Caco-2 (cell line): ENCODE measurements around the gene NUDT7. TPM values are rescaled to one million over a fixed set of nuclear protein-coding genes. Genes with fewer than 3 reads are reported as not detected.

Experiments
- BruUV-seq: library from RNA; stranded (reverse); fragments of 400-500 nt; replicated peaks from 2 replicates; lab custom pipeline; 2021; lab: Mats Ljungman, UMichigan
- CTCF ChIA-PET: fragments of 300-600 bp; sonication (Branson Sonifier 250); formaldehyde crosslinking; loops from one replicate; lab custom pipeline; 2022; ENCODE audit warnings: antibody characterized with exemption; lab: Charles Lee
- POLR2A ChIA-PET: fragments of 300-600 bp; sonication (Branson Sonifier 250); formaldehyde crosslinking; loops from one replicate; lab custom pipeline; 2022; ENCODE audit warnings: antibody characterized with exemption; lab: Charles Lee
- DNase-seq, 2 experiments: peaks; one replicate each; pipeline versions ENCODE4 v3.0.0 to v3.0.0-alpha.2; 2020 to 2022
- H3K27me3 ChIP-seq: replicated peaks from 2 replicates; pipeline ENCODE4 v1.6.0; 2011; ENCODE audit warnings: low read length; ENCODE audit not compliant: control insufficient read depth, insufficient read depth
- H3K36me3 ChIP-seq: 2 replicates; pipeline ENCODE4 v1.5.1; 2011; ENCODE audit warnings: low read length; ENCODE audit not compliant: control insufficient read depth, insufficient read depth
- H3K4me1 ChIP-seq: fragments of 250-450 bp; sonication (Bioruptor Pico); 2 replicates; pipeline ENCODE4 v1.5.1; 2020; ENCODE audit warnings: mild to moderate bottlenecking
- H3K4me3 ChIP-seq: 2 replicates; pipeline ENCODE4 v1.5.1; 2011; ENCODE audit warnings: low read depth, mild to moderate bottlenecking, control low read depth, low read length
- H3K9me3 ChIP-seq: fragments of 250-450 bp; sonication (Bioruptor Pico); 2 replicates; pipeline ENCODE4 v1.5.1; 2020; ENCODE audit warnings: mild to moderate bottlenecking, moderate library complexity
- H3K27ac Mint-ChIP-seq: one replicate; pipeline ENCODE4 v1.8.0; 2022; ENCODE audit warnings: mixed read lengths; ENCODE audit not compliant: unreplicated experiment
- H3K27me3 Mint-ChIP-seq: one replicate; pipeline ENCODE4 v1.8.0; 2022; ENCODE audit warnings: mixed read lengths; ENCODE audit not compliant: insufficient read depth, unreplicated experiment
- H3K36me3 Mint-ChIP-seq: one replicate; pipeline ENCODE4 v1.8.0; 2022; ENCODE audit warnings: mild to moderate bottlenecking, mixed read lengths; ENCODE audit not compliant: insufficient read depth, unreplicated experiment
- H3K4me1 Mint-ChIP-seq: one replicate; pipeline ENCODE4 v1.8.0; 2022; ENCODE audit warnings: low read depth, mixed read lengths; ENCODE audit not compliant: unreplicated experiment
- H3K4me3 Mint-ChIP-seq: one replicate; pipeline ENCODE4 v1.8.0; 2022; ENCODE audit warnings: mild to moderate bottlenecking, moderate library complexity, mixed read lengths; ENCODE audit not compliant: unreplicated experiment
- H3K9me3 Mint-ChIP-seq: one replicate; pipeline ENCODE4 v1.8.0; 2022; ENCODE audit warnings: mixed read lengths; ENCODE audit not compliant: unreplicated experiment
- intact Hi-C: fragments of 100-400 bp; cut with micrococcal nuclease; formaldehyde crosslinking; loops from one replicate; pipeline ENCODE4 v1.10.0; 2022; ENCODE audit not compliant: unreplicated experiment
- total RNA-seq: library from RNA; stranded (reverse); gene quantifications from 2 replicates; pipeline ENCODE4 v1.2.3, GENCODE V29; 2022
- TF ChIP-seq, protein P1 (sequence below), 2 experiments: fragments of 200-600 bp in 1 of 2; IDR thresholded peaks; 1 replicate in 1 of 2; 2 replicates in 1 of 2; pipeline versions ENCODE4 v1.5.1 to v1.8.0; 2011 to 2022; ENCODE audit warnings: antibody characterized with exemption in 1 of 2, control low read depth in 1 of 2, inconsistent platforms in 1 of 2, low read depth in 1 of 2, low read length in 1 of 2, mild to moderate bottlenecking in 1 of 2, moderate library complexity in 1 of 2; ENCODE audit not compliant: insufficient read depth in 1 of 2, severe bottlenecking in 1 of 2, unreplicated experiment in 1 of 2

Gene NUDT7
- total RNA-seq, 1 experiment from 2014 or later, result 6.9 TPM

DNA sequence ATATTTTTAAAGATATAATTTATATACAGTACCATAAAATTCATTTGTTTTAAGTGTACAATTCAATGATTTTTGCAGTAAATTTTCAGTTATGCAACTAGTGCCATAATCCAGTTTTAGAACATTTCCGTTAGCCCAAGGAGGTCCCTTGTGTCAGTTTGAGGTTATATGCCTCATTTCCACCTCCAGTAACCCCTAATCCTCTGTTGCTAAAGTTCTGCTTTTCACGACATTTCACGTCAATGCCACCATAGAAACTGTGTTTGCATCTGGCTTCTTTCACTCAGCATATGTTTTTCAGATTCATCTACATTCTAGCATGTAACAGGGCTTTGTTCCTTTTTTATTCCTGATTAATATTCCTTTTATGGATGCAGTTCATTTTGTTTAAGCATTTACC lies 42.4 kb upstream of the NUDT7 start:
- H3K9me3 Mint-ChIP-seq, result no peaks in the 10 kb centered on the region

DNA sequence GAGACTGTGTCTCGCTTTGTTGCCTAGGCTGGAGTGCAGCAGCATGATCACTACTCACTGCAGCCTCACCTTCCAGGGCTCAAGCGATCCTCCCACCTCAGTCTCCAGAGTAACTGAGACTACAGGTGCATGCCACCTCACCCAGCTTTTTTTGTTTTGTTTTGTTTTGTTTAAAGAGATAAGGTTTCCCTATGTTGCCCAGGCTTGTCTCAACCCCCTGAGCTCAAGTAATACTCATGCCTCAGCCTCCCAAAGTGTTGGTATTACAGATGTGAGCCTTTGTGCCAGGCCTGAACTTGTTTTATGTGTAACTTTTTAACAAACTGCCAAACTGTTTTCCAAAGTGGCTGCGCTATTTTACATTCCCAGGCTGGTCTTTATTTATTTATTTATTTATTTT lies 41.8 kb upstream of the NUDT7 start:
- Mint-ChIP-seq H3K9me3 (no peaks in the 10 kb centered on the region), H3K27me3 (peaks cover 15% of the 10 kb centered on the region), H3K27ac (no peak overlapping the region), H3K4me3 (no peak overlapping the region), H3K36me3 (no peaks in the 10 kb centered on the region), H3K4me1 (no peaks in the 10 kb centered on the region)
- intact Hi-C loops, result no loop called here
- Histone ChIP-seq H3K36me3 (no peaks in the 10 kb centered on the region), H3K27me3 (no peaks in the 10 kb centered on the region; the same call in none of the 2 replicates), H3K4me3 (no peak overlapping the region), H3K4me1 (peaks cover 4% of the 10 kb centered on the region; the same call in 1 of the 2 replicates), H3K9me3 (no peaks in the 10 kb centered on the region)
- ChIA-PET CTCF (no interaction called here), POLR2A (no interaction called here)
- DNase-seq, result no peak
- no TSS peak for BruUV-seq
- TF ChIP-seq, protein P1, sequence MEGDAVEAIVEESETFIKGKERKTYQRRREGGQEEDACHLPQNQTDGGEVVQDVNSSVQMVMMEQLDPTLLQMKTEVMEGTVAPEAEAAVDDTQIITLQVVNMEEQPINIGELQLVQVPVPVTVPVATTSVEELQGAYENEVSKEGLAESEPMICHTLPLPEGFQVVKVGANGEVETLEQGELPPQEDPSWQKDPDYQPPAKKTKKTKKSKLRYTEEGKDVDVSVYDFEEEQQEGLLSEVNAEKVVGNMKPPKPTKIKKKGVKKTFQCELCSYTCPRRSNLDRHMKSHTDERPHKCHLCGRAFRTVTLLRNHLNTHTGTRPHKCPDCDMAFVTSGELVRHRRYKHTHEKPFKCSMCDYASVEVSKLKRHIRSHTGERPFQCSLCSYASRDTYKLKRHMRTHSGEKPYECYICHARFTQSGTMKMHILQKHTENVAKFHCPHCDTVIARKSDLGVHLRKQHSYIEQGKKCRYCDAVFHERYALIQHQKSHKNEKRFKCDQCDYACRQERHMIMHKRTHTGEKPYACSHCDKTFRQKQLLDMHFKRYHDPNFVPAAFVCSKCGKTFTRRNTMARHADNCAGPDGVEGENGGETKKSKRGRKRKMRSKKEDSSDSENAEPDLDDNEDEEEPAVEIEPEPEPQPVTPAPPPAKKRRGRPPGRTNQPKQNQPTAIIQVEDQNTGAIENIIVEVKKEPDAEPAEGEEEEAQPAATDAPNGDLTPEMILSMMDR (IDR thresholded peaks at IDR 0.05; ENCODE audit: insufficient read depth in 1 of 2, low read depth in 1 of 2, low read length in 1 of 2, severe bottlenecking in 1 of 2, unreplicated experiment in 1 of 2), result no peak

More for the DNA sequence above, 42.4 kb upstream of the NUDT7 start:
- Mint-ChIP-seq H3K27ac (no peak overlapping the region), H3K27me3 (peaks cover 12% of the 10 kb centered on the region), H3K36me3 (no peaks in the 10 kb centered on the region), H3K4me3 (no peak overlapping the region), H3K4me1 (no peaks in the 10 kb centered on the region)
- DNase-seq, result no peak
- TF ChIP-seq, protein P1 (IDR thresholded peaks at IDR 0.05; ENCODE audit: insufficient read depth in 1 of 2, low read depth in 1 of 2, low read length in 1 of 2, severe bottlenecking in 1 of 2, unreplicated experiment in 1 of 2), result no peak
- H3K27me3 ChIP-seq, result no peaks in the 10 kb centered on the region; the same call in none of the 2 replicates
- no TSS peak for BruUV-seq
- no peaks in the 10 kb centered on the region for H3K36me3 ChIP-seq
- H3K9me3 ChIP-seq, result no peaks in the 10 kb centered on the region
- H3K4me3 ChIP-seq, result no peak overlapping the region
- ChIA-PET CTCF (no interaction called here), POLR2A (no interaction called here)
- intact Hi-C loops, result loop anchor here (5.0 kb wide), 3 partner anchors 82 to 272 kb away; no protein-coding TSS in a partner anchor
- H3K4me1 ChIP-seq, result peaks cover 4% of the 10 kb centered on the region; the same call in 1 of the 2 replicates

DNA sequence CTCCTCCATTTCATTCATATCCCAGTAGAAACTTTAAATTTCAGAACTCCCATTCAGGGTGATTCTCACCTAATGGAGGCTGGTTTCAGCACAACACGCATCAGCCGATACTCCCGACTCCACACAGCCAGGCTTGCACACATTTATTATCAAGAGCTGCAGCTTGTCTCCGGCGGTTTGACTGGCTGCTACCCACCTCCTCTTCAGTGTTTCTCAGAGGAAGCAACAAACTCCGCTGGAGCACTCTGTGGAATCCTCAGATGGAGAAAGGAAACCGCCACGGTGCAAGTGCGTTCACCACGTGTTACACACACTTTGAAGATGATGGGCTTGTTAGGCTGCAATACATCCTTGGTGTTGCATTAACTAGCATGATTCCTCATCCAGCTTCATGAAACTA lies 39.7 kb upstream of the NUDT7 start:
- Mint-ChIP-seq H3K36me3 (no peaks in the 10 kb centered on the region), H3K27ac (no peak overlapping the region), H3K4me1 (no peaks in the 10 kb centered on the region), H3K27me3 (peaks cover 22% of the 10 kb centered on the region), H3K4me3 (no peak overlapping the region), H3K9me3 (no peaks in the 10 kb centered on the region)
- H3K4me1 ChIP-seq, result no peaks in the 10 kb centered on the region
- H3K9me3 ChIP-seq, result no peaks in the 10 kb centered on the region
- no peak for DNase-seq
- POLR2A ChIA-PET, result no interaction called here
- no TSS peak for BruUV-seq
- CTCF ChIA-PET, result no interaction called here
- no peaks in the 10 kb centered on the region; the same call in 1 of the 2 replicates for H3K27me3 ChIP-seq
- no peaks in the 10 kb centered on the region for H3K36me3 ChIP-seq
- TF ChIP-seq, protein P1 (IDR thresholded peaks at IDR 0.05; ENCODE audit: insufficient read depth in 1 of 2, low read depth in 1 of 2, low read length in 1 of 2, severe bottlenecking in 1 of 2, unreplicated experiment in 1 of 2), result no peak
- intact Hi-C loops, result no loop called here
- H3K4me3 ChIP-seq, result no peak overlapping the region
